MCF 10A (cell line): Measurements from ENCODE around the gene PAFAH1B2. TPM values are rescaled to one million over a fixed set of nuclear protein-coding genes. Genes with fewer than 3 reads are reported as not detected.
"Not testable (repeated sequence)": the region's sequence is repeated elsewhere in the genome, so short reads cannot be mapped to it uniquely, and the experiment has no call there.

ENCODE experiments used
- BruUV-seq: library from RNA; stranded (reverse); fragments of 400-500 nt; replicated peaks from 2 replicates; lab custom pipeline; 2021; lab: Mats Ljungman, UMichigan
- CTCF ChIA-PET: fragments of 300-600 bp; sonication (Branson Sonifier 250); formaldehyde crosslinking; extraction: SDS; loops from one replicate; lab custom pipeline; 2021; ENCODE audit warnings: antibody characterized with exemption, inconsistent platforms; lab: Yijun Ruan, JAX
- POLR2A ChIA-PET: fragments of 300-600, 350-650 bp; sonication (Branson Sonifier 250); formaldehyde crosslinking; extraction: SDS; loops from one replicate; lab custom pipeline; 2020; ENCODE audit warnings: antibody characterized with exemption, inconsistent platforms; lab: Yijun Ruan, JAX
- DNase-seq: peaks from one replicate; pipeline ENCODE4 v3.0.0-alpha.2; 2018; ENCODE audit not compliant: unreplicated experiment
- H3K27ac Mint-ChIP-seq: one replicate; pipeline ENCODE4 v1.8.0; 2022; ENCODE audit warnings: mild to moderate bottlenecking, low read depth, mixed read lengths; ENCODE audit not compliant: unreplicated experiment
- H3K27me3 Mint-ChIP-seq: one replicate; pipeline ENCODE4 v1.8.0; 2022; ENCODE audit warnings: mixed read lengths; ENCODE audit not compliant: insufficient read depth, unreplicated experiment
- H3K36me3 Mint-ChIP-seq: one replicate; pipeline ENCODE4 v1.8.0; 2022; ENCODE audit warnings: mild to moderate bottlenecking, moderate library complexity, mixed read lengths; ENCODE audit not compliant: insufficient read depth, unreplicated experiment
- H3K4me1 Mint-ChIP-seq: one replicate; pipeline ENCODE4 v1.8.0; 2022; ENCODE audit warnings: mixed read lengths; ENCODE audit not compliant: insufficient read depth, unreplicated experiment
- H3K4me3 Mint-ChIP-seq: one replicate; pipeline ENCODE4 v1.8.0; 2022; ENCODE audit warnings: mild to moderate bottlenecking, moderate library complexity, mixed read lengths; ENCODE audit not compliant: unreplicated experiment
- H3K9me3 Mint-ChIP-seq: one replicate; pipeline ENCODE4 v1.8.0; 2022; ENCODE audit warnings: mixed read lengths; ENCODE audit not compliant: unreplicated experiment
- intact Hi-C: fragments of 100-400 bp; cut with micrococcal nuclease; formaldehyde crosslinking; loops from 2 replicates; pipeline ENCODE4 v1.14.1; 2022
- total RNA-seq: library from RNA; stranded (reverse); gene quantifications from 2 replicates; pipeline ENCODE4 v1.2.3, GENCODE V29; 2022
- TF ChIP-seq, protein P1 (sequence below): fragments of 200-600 bp; IDR thresholded peaks from one replicate; pipeline ENCODE4 v1.8.0; 2022; ENCODE audit warnings: antibody characterized with exemption, mild to moderate bottlenecking; ENCODE audit not compliant: unreplicated experiment

PAFAH1B2 gene
- total RNA-seq, 1 experiment from 2014 or later = 146 TPM

GRCh38 chr11:117134431-117134830 lies 9.7 kb upstream of the PAFAH1B2 start:
- H3K27ac Mint-ChIP-seq = no peak overlapping the region
- no peak for DNase-seq
- no peaks in the 10 kb centered on the region for H3K27me3 Mint-ChIP-seq
- ChIA-PET CTCF (interaction anchor here (0.6 kb wide), 1 partner anchor 9 kb away, joined by 6 read pairs; no protein-coding TSS in a partner anchor), POLR2A (interaction anchor here (1.3 kb wide), 1 partner anchor 9 kb away, joined by 3 read pairs; no protein-coding TSS in a partner anchor)
- H3K36me3 Mint-ChIP-seq = peaks cover 6% of the 10 kb centered on the region
- TF ChIP-seq, protein P1, sequence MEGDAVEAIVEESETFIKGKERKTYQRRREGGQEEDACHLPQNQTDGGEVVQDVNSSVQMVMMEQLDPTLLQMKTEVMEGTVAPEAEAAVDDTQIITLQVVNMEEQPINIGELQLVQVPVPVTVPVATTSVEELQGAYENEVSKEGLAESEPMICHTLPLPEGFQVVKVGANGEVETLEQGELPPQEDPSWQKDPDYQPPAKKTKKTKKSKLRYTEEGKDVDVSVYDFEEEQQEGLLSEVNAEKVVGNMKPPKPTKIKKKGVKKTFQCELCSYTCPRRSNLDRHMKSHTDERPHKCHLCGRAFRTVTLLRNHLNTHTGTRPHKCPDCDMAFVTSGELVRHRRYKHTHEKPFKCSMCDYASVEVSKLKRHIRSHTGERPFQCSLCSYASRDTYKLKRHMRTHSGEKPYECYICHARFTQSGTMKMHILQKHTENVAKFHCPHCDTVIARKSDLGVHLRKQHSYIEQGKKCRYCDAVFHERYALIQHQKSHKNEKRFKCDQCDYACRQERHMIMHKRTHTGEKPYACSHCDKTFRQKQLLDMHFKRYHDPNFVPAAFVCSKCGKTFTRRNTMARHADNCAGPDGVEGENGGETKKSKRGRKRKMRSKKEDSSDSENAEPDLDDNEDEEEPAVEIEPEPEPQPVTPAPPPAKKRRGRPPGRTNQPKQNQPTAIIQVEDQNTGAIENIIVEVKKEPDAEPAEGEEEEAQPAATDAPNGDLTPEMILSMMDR = no peak
- H3K4me3 Mint-ChIP-seq = no peak overlapping the region
- intact Hi-C loops = loop anchor here (5.0 kb wide), 1 partner anchor 73 kb away; no protein-coding TSS in a partner anchor
- H3K4me1 Mint-ChIP-seq = peaks cover 4% of the 10 kb centered on the region
- H3K9me3 Mint-ChIP-seq = no peaks in the 10 kb centered on the region
- BruUV-seq = no TSS peak

GRCh38 chr11:117134979-117135378 lies 9.1 kb upstream of the PAFAH1B2 start:
- H3K4me1 Mint-ChIP-seq, H3K27ac Mint-ChIP-seq, POLR2A ChIA-PET, H3K4me3 Mint-ChIP-seq, CTCF ChIA-PET, H3K9me3 Mint-ChIP-seq, DNase-seq, BruUV-seq, H3K27me3 Mint-ChIP-seq, H3K36me3 Mint-ChIP-seq: not testable (repeated sequence)
- intact Hi-C loops = loop anchor here (5.0 kb wide), 1 partner anchor 72 kb away; no protein-coding TSS in a partner anchor

DNA sequence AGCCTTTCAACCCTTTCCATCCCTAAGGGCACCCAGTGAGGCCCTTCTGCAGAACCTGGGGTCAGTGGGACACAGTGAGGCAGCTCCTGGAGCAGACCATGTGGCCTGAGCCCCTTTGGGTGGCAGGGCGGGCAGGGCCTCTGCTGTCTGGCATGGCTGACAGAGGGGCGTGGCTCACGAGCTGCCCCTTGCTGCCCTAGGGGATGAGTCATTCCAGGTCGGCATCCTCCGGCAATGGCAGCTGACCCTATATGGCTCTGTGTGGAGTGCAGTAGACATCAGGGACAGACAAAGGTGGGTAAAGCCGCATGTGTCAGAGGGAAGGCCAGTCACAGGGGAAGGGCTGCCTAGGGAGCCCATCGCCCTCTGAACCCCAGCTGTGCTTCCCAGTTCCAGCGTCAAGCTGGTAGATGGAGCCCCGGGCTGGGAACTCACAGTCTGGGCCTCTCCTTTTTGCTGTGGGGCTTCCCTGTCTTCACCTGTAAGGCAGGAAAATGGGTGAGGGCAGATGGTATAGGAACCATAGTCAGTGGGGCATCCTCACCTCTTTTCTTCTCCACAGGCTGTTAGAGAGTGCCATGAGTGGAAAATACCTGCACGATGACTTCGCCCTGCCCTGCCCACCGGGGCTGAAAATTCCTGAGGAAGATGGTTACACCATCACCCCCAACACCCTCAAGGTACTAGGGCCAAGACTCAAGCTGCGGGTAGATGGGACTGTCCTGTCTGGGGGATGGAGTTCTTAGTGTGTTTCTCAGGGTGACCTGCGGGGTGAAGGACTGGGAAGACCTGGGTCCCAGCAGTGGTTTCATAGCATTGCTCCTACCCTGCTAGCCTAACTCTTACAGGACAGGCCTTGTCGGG lies 6.6 kb upstream of the PAFAH1B2 start:
- H3K27me3 Mint-ChIP-seq, H3K9me3 Mint-ChIP-seq, DNase-seq, CTCF ChIA-PET, H3K4me3 Mint-ChIP-seq, POLR2A ChIA-PET, H3K27ac Mint-ChIP-seq, BruUV-seq, H3K36me3 Mint-ChIP-seq, H3K4me1 Mint-ChIP-seq, intact Hi-C loops: not testable (repeated sequence)

GRCh38 chr11:117143390-117143789 lies 697 bp upstream of the PAFAH1B2 start:
- Mint-ChIP-seq H3K27me3 (no peaks in the 10 kb centered on the region), H3K4me3 (peak overlapping the region; percentile 96), H3K36me3 (peaks cover 28% of the 10 kb centered on the region), H3K4me1 (peaks cover 11% of the 10 kb centered on the region), H3K27ac (peak overlapping the region; percentile 81), H3K9me3 (no peaks in the 10 kb centered on the region)
- TF ChIP-seq, protein P1 = no peak
- intact Hi-C loops = no loop called here
- no TSS peak for BruUV-seq
- CTCF ChIA-PET = interaction anchor here (0.6 to 1.4 kb wide), 4 partner anchors 9 to 307 kb away, joined by 3 to 6 read pairs (median 4); no protein-coding TSS in a partner anchor
- POLR2A ChIA-PET = interaction anchor here (0.5 to 6.2 kb wide), 26 partner anchors 9 to 371 kb away, joined by 3 to 83 read pairs (median 7); partner anchors contain the start of genes BUD13, CEP164, PCSK7 and RNF214
- DNase-seq = peak; percentile 64
